ENCODE data around the gene PIGU.
"Not testable (repeated sequence)": the region's sequence is repeated elsewhere in the genome, so short reads cannot be mapped to it uniquely, and the experiment has no call there.

PIGU gene

GRCh38 chr20:34663213-34663943 lies 13.5 kb downstream of the PIGU start:
- Histone ChIP-seq H3K27me3 (replicated peaks; ENCODE audit: control insufficient read depth, insufficient read depth, low read length, poor library complexity, severe bottlenecking) (no peaks in the 10 kb centered on the region), H3K9me3 (ENCODE audit: control insufficient read depth, low read length) (no peaks in the 10 kb centered on the region), H3K4me3 (ENCODE audit: insufficient read depth, low read depth, low read length, poor library complexity, severe bottlenecking) (no peak overlapping the region), H3K27ac (ENCODE audit: insufficient read depth, low read length, poor library complexity, severe bottlenecking) (no peak overlapping the region), H3K36me3 (ENCODE audit: control insufficient read depth, insufficient read depth, low read length) (no peaks in the 10 kb centered on the region), H3K4me1 (ENCODE audit: control insufficient read depth, insufficient read depth, low read length, poor library complexity, severe bottlenecking) (no peaks in the 10 kb centered on the region)
- no peak for DNase-seq

- DNase-seq; H3K27me3 ChIP-seq (replicated peaks; ENCODE audit: control insufficient read depth, insufficient read depth, low read length, poor library complexity, severe bottlenecking); H3K27ac ChIP-seq (ENCODE audit: insufficient read depth, low read length, poor library complexity, severe bottlenecking); H3K4me3 ChIP-seq (ENCODE audit: insufficient read depth, low read depth, low read length, poor library complexity, severe bottlenecking); H3K36me3 ChIP-seq (ENCODE audit: control insufficient read depth, insufficient read depth, low read length); H3K9me3 ChIP-seq (ENCODE audit: control insufficient read depth, low read length); H3K4me1 ChIP-seq (ENCODE audit: control insufficient read depth, insufficient read depth, low read length, poor library complexity, severe bottlenecking): not testable (repeated sequence)
Observed at GRCh38 chr20:34661811-34662210, 15.1 kb downstream of the PIGU start.

- H3K27me3 ChIP-seq (replicated peaks; ENCODE audit: control insufficient read depth, insufficient read depth, low read length, poor library complexity, severe bottlenecking); H3K36me3 ChIP-seq (ENCODE audit: control insufficient read depth, insufficient read depth, low read length); H3K9me3 ChIP-seq (ENCODE audit: control insufficient read depth, low read length); H3K27ac ChIP-seq (ENCODE audit: insufficient read depth, low read length, poor library complexity, severe bottlenecking); H3K4me1 ChIP-seq (ENCODE audit: control insufficient read depth, insufficient read depth, low read length, poor library complexity, severe bottlenecking); DNase-seq; H3K4me3 ChIP-seq (ENCODE audit: insufficient read depth, low read depth, low read length, poor library complexity, severe bottlenecking): not testable (repeated sequence)
Observed at GRCh38 chr20:34658654-34659053, 18.2 kb downstream of the PIGU start.

GRCh38 chr20:34654207-34654744 lies 22.6 kb downstream of the PIGU start:
- Histone ChIP-seq H3K27me3 (replicated peaks; ENCODE audit: control insufficient read depth, insufficient read depth, low read length, poor library complexity, severe bottlenecking) (no peaks in the 10 kb centered on the region), H3K4me3 (ENCODE audit: insufficient read depth, low read depth, low read length, poor library complexity, severe bottlenecking) (no peak overlapping the region), H3K27ac (ENCODE audit: insufficient read depth, low read length, poor library complexity, severe bottlenecking) (no peak overlapping the region), H3K4me1 (ENCODE audit: control insufficient read depth, insufficient read depth, low read length, poor library complexity, severe bottlenecking) (no peaks in the 10 kb centered on the region), H3K9me3 (ENCODE audit: control insufficient read depth, low read length) (no peaks in the 10 kb centered on the region), H3K36me3 (ENCODE audit: control insufficient read depth, insufficient read depth, low read length) (peaks cover 7% of the 10 kb centered on the region)
- DNase-seq, result no peak

GRCh38 chr20:34651200-34651599 lies 25.7 kb downstream of the PIGU start:
- Histone ChIP-seq H3K4me3 (ENCODE audit: insufficient read depth, low read depth, low read length, poor library complexity, severe bottlenecking) (no peak overlapping the region), H3K36me3 (ENCODE audit: control insufficient read depth, insufficient read depth, low read length) (peaks cover 7% of the 10 kb centered on the region), H3K27me3 (replicated peaks; ENCODE audit: control insufficient read depth, insufficient read depth, low read length, poor library complexity, severe bottlenecking) (no peaks in the 10 kb centered on the region), H3K9me3 (ENCODE audit: control insufficient read depth, low read length) (no peaks in the 10 kb centered on the region), H3K4me1 (ENCODE audit: control insufficient read depth, insufficient read depth, low read length, poor library complexity, severe bottlenecking) (no peaks in the 10 kb centered on the region), H3K27ac (ENCODE audit: insufficient read depth, low read length, poor library complexity, severe bottlenecking) (no peak overlapping the region)
- no peak for DNase-seq

- Histone ChIP-seq H3K27me3 (replicated peaks; ENCODE audit: control insufficient read depth, insufficient read depth, low read length, poor library complexity, severe bottlenecking) (no peaks in the 10 kb centered on the region), H3K27ac (ENCODE audit: insufficient read depth, low read length, poor library complexity, severe bottlenecking) (no peak overlapping the region), H3K4me3 (ENCODE audit: insufficient read depth, low read depth, low read length, poor library complexity, severe bottlenecking) (no peak overlapping the region), H3K36me3 (ENCODE audit: control insufficient read depth, insufficient read depth, low read length) (peaks cover 3% of the 10 kb centered on the region), H3K9me3 (ENCODE audit: control insufficient read depth, low read length) (no peaks in the 10 kb centered on the region), H3K4me1 (ENCODE audit: control insufficient read depth, insufficient read depth, low read length, poor library complexity, severe bottlenecking) (no peaks in the 10 kb centered on the region)
- no peak for DNase-seq
Observed at GRCh38 chr20:34647737-34648136, 29.2 kb downstream of the PIGU start.

GRCh38 chr20:34644951-34645350 lies 31.9 kb downstream of the PIGU start:
- H3K27ac ChIP-seq (ENCODE audit: insufficient read depth, low read length, poor library complexity, severe bottlenecking), result no peak overlapping the region
- no peak for DNase-seq

GRCh38 chr20:34644345-34644744 lies 32.5 kb downstream of the PIGU start:
- H3K36me3 ChIP-seq (ENCODE audit: control insufficient read depth, insufficient read depth, low read length), result no peaks in the 10 kb centered on the region
- no peaks in the 10 kb centered on the region for H3K27me3 ChIP-seq (replicated peaks; ENCODE audit: control insufficient read depth, insufficient read depth, low read length, poor library complexity, severe bottlenecking)
- no peaks in the 10 kb centered on the region for H3K9me3 ChIP-seq (ENCODE audit: control insufficient read depth, low read length)
- no peaks in the 10 kb centered on the region for H3K4me1 ChIP-seq (ENCODE audit: control insufficient read depth, insufficient read depth, low read length, poor library complexity, severe bottlenecking)
- DNase-seq, result no peak
- no peak overlapping the region for H3K4me3 ChIP-seq (ENCODE audit: insufficient read depth, low read depth, low read length, poor library complexity, severe bottlenecking)
- H3K27ac ChIP-seq (ENCODE audit: insufficient read depth, low read length, poor library complexity, severe bottlenecking), result no peak overlapping the region

More at GRCh38 chr20:34644951-34645350, 31.9 kb downstream of the PIGU start:
- Histone ChIP-seq H3K4me3 (ENCODE audit: insufficient read depth, low read depth, low read length, poor library complexity, severe bottlenecking) (no peak overlapping the region), H3K9me3 (ENCODE audit: control insufficient read depth, low read length) (no peaks in the 10 kb centered on the region), H3K27me3 (replicated peaks; ENCODE audit: control insufficient read depth, insufficient read depth, low read length, poor library complexity, severe bottlenecking) (no peaks in the 10 kb centered on the region), H3K4me1 (ENCODE audit: control insufficient read depth, insufficient read depth, low read length, poor library complexity, severe bottlenecking) (no peaks in the 10 kb centered on the region), H3K36me3 (ENCODE audit: control insufficient read depth, insufficient read depth, low read length) (no peaks in the 10 kb centered on the region)

- H3K36me3 ChIP-seq (ENCODE audit: control insufficient read depth, insufficient read depth, low read length), result no peaks in the 10 kb centered on the region
- H3K9me3 ChIP-seq (ENCODE audit: control insufficient read depth, low read length), result no peaks in the 10 kb centered on the region
- H3K27ac ChIP-seq (ENCODE audit: insufficient read depth, low read length, poor library complexity, severe bottlenecking), result no peak overlapping the region
- H3K4me1 ChIP-seq (ENCODE audit: control insufficient read depth, insufficient read depth, low read length, poor library complexity, severe bottlenecking), result no peaks in the 10 kb centered on the region
- no peak for DNase-seq
- H3K4me3 ChIP-seq (ENCODE audit: insufficient read depth, low read depth, low read length, poor library complexity, severe bottlenecking), result no peak overlapping the region
- no peaks in the 10 kb centered on the region for H3K27me3 ChIP-seq (replicated peaks; ENCODE audit: control insufficient read depth, insufficient read depth, low read length, poor library complexity, severe bottlenecking)
Observed at GRCh38 chr20:34643928-34644327, 33.0 kb downstream of the PIGU start.

- H3K4me1 ChIP-seq (ENCODE audit: control insufficient read depth, insufficient read depth, low read length, poor library complexity, severe bottlenecking), result no peaks in the 10 kb centered on the region
- no peaks in the 10 kb centered on the region for H3K9me3 ChIP-seq (ENCODE audit: control insufficient read depth, low read length)
- H3K4me3 ChIP-seq (ENCODE audit: insufficient read depth, low read depth, low read length, poor library complexity, severe bottlenecking), result no peak overlapping the region
- no peak for DNase-seq
- H3K36me3 ChIP-seq (ENCODE audit: control insufficient read depth, insufficient read depth, low read length), result peaks cover 10% of the 10 kb centered on the region
- H3K27me3 ChIP-seq (replicated peaks; ENCODE audit: control insufficient read depth, insufficient read depth, low read length, poor library complexity, severe bottlenecking), result no peaks in the 10 kb centered on the region
- no peak overlapping the region for H3K27ac ChIP-seq (ENCODE audit: insufficient read depth, low read length, poor library complexity, severe bottlenecking)
Observed at GRCh38 chr20:34642009-34642408, 34.9 kb downstream of the PIGU start.

Data from effector memory CD4-positive, alpha-beta T cell (primary cell).